Mucosa of stomach (tissue), 1 donor: ENCODE results near the gene CRYZ.

Source experiments
- H3K27me3 ChIP-seq: one replicate; pipeline ENCODE4 v1.7.0; 2013; ENCODE audit warnings: mild to moderate bottlenecking, low read length; ENCODE audit not compliant: control insufficient read depth, insufficient read depth
- H3K36me3 ChIP-seq: one replicate; pipeline ENCODE4 v1.7.0; 2013; ENCODE audit warnings: low read length; ENCODE audit not compliant: control insufficient read depth, insufficient read depth
- H3K4me1 ChIP-seq: one replicate; pipeline ENCODE4 v1.7.0; 2013; ENCODE audit warnings: mild to moderate bottlenecking, low read length; ENCODE audit not compliant: control insufficient read depth, insufficient read depth
- H3K4me3 ChIP-seq: one replicate; pipeline ENCODE4 v1.7.0; 2013; ENCODE audit warnings: low read length
- H3K9ac ChIP-seq: one replicate; pipeline ENCODE4 v1.7.0; 2013; ENCODE audit warnings: mild to moderate bottlenecking, low read length, moderate library complexity
- H3K9me3 ChIP-seq: one replicate; pipeline ENCODE4 v1.7.0; 2013; ENCODE audit warnings: mild to moderate bottlenecking, low read length, moderate library complexity; ENCODE audit not compliant: control insufficient read depth
- donor health status: Pancreatic carcinoma.

The CRYZ gene

DNA sequence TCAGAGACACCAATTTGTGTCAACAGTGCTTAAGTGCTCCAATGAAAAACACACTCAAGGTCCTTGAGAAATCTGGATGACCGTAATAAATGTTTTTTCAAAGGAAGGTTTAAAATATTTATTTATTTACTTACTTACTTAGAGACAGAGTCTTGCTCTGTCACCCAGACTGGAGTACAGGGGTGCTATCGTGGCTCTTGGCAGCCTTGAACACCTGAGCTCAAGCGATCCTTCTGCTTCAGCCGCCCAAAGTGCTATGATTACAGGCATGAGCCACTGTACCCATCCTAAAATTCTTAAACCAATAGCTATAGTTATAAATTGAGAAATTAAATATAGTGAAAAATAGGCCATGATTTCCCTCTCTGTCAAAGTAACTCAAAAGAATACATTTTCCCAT, 41.9 kb downstream of the CRYZ start:
- H3K4me1 ChIP-seq: no peaks in the 10 kb centered on the region
- no peaks in the 10 kb centered on the region for H3K27me3 ChIP-seq
- no peaks in the 10 kb centered on the region for H3K36me3 ChIP-seq
- H3K4me3 ChIP-seq: no peak overlapping the region
- H3K9me3 ChIP-seq: no peaks in the 10 kb centered on the region
- H3K9ac ChIP-seq: no peak overlapping the region

GRCh38 chr1:74690364-74690696, 42.5 kb downstream of the CRYZ start:
- H3K4me1 ChIP-seq: no peaks in the 10 kb centered on the region
- no peak overlapping the region for H3K9ac ChIP-seq
- H3K4me3 ChIP-seq: no peak overlapping the region
- H3K36me3 ChIP-seq: no peaks in the 10 kb centered on the region
- H3K9me3 ChIP-seq: no peaks in the 10 kb centered on the region
- no peaks in the 10 kb centered on the region for H3K27me3 ChIP-seq

DNA sequence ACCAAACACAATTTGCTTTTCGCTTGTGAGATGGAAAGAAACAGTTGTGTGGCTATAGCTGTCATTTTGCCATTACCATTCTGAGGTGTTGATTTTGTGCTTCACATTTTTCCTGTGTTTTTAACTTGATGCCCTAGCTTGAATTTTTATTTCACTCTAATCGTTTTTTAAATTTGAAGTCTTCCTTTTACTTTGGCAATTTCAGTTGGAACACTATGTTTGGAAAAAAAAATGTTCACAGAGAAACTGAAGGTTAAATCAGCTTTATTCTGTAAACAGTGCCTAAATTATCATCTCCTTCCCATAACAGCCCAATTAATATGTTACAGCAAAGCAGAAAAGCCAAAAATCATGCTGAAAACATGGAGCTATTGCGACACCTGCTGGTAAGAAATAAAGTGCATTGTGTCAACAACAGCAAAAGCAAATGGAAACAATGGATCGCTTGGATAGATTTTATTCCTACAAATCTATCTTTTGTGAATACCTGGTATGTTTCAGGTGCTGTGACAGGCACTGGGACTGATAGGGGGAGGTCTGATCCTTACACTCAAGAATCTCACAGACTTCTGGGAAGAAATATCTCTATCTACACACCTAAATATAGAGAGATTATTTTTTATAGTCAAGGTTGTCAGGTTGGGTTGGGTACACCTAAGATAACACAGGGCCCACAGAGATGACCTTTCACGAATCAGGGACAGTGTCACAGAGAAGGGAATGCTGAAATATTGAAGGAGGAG, 43.1 kb downstream of the CRYZ start:
- no peaks in the 10 kb centered on the region for H3K36me3 ChIP-seq
- no peaks in the 10 kb centered on the region for H3K9me3 ChIP-seq
- no peak overlapping the region for H3K9ac ChIP-seq
- H3K4me3 ChIP-seq: no peak overlapping the region
- H3K4me1 ChIP-seq: no peaks in the 10 kb centered on the region
- no peaks in the 10 kb centered on the region for H3K27me3 ChIP-seq

DNA sequence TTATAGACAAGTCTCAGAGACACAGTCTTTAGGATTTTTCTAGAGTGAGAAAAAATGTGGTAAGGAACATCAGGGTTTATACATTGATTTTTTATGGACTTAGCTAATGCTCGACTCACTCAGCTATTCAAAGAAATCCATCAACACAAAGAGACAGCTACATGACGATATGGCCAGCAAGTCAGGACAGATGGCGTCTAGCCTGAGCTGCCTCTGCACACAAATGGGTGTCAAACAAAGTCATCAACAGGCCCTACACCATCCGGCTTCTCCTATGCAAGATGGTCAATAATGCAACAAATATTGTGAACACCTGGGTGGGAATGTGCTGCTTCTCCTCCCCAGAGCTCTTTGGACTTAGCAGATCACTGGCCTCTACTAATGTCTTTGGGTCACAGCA, 45.9 kb downstream of the CRYZ start:
- no peaks in the 10 kb centered on the region for H3K9me3 ChIP-seq
- H3K4me1 ChIP-seq: no peaks in the 10 kb centered on the region
- H3K27me3 ChIP-seq: no peaks in the 10 kb centered on the region
- no peaks in the 10 kb centered on the region for H3K36me3 ChIP-seq
- no peak overlapping the region for H3K4me3 ChIP-seq
- H3K9ac ChIP-seq: no peak overlapping the region

- Histone ChIP-seq H3K4me1 (no peaks in the 10 kb centered on the region), H3K9ac (no peak overlapping the region), H3K36me3 (no peaks in the 10 kb centered on the region), H3K9me3 (no peaks in the 10 kb centered on the region), H3K27me3 (no peaks in the 10 kb centered on the region), H3K4me3 (no peak overlapping the region)
Measured at GRCh38 chr1:74684301-74684700, 48.5 kb downstream of the CRYZ start.

- Histone ChIP-seq H3K36me3 (no peaks in the 10 kb centered on the region), H3K4me1 (no peaks in the 10 kb centered on the region), H3K27me3 (no peaks in the 10 kb centered on the region), H3K4me3 (no peak overlapping the region), H3K9me3 (no peaks in the 10 kb centered on the region), H3K9ac (no peak overlapping the region)
Measured at GRCh38 chr1:74683656-74684055, 49.2 kb downstream of the CRYZ start.

GRCh38 chr1:74681851-74682250, 51.0 kb downstream of the CRYZ start:
- H3K36me3 ChIP-seq: no peaks in the 10 kb centered on the region
- no peaks in the 10 kb centered on the region for H3K27me3 ChIP-seq
- no peak overlapping the region for H3K9ac ChIP-seq
- no peaks in the 10 kb centered on the region for H3K4me1 ChIP-seq
- H3K4me3 ChIP-seq: no peak overlapping the region
- H3K9me3 ChIP-seq: no peaks in the 10 kb centered on the region

DNA sequence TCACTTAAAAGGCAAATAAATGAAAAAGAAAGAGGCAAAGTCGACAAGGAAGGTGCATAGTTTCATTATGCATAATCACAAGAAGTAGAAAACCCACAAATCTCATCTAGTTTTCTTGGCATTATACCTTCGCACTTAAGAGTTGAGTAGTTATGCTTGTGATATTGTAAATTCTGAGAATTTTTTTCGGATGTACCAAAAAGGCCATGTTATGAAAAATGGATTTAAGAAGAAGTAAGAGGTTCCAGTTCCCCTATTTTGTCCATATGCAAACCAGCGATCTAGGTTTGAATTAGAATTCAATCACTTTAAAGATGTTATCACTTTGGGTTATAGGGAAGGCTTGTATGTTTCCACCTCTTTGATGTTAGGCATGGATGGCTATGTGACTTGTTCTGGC, 51.4 kb downstream of the CRYZ start:
- H3K4me3 ChIP-seq: no peak overlapping the region
- H3K27me3 ChIP-seq: no peaks in the 10 kb centered on the region
- H3K9ac ChIP-seq: no peak overlapping the region
- H3K4me1 ChIP-seq: no peaks in the 10 kb centered on the region
- H3K9me3 ChIP-seq: no peaks in the 10 kb centered on the region
- H3K36me3 ChIP-seq: no peaks in the 10 kb centered on the region

- no peak overlapping the region for H3K9ac ChIP-seq
- no peaks in the 10 kb centered on the region for H3K4me1 ChIP-seq
- no peaks in the 10 kb centered on the region for H3K27me3 ChIP-seq
- no peak overlapping the region for H3K4me3 ChIP-seq
- no peaks in the 10 kb centered on the region for H3K9me3 ChIP-seq
- H3K36me3 ChIP-seq: no peaks in the 10 kb centered on the region
Measured at GRCh38 chr1:74681001-74681400, 51.8 kb downstream of the CRYZ start.

DNA sequence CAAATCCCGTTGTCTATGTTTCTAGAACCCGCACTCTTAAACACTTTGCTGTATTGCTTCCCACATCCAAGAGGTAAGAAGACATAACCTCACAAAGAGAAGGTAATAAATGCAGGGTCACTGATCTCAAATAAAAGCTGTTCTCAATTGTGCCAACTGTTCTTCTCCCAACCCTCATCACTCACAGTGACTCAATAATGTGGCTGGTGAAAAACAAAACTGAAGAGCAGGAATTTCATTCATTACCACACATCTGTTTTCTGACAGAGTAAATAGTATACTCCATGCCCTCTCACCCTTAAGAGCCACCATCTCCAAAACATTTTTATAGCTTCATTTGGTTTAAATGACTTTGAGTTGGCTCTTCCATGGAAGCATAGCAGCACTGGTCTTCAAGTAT, 53.0 kb downstream of the CRYZ start:
- H3K36me3 ChIP-seq: no peaks in the 10 kb centered on the region
- no peaks in the 10 kb centered on the region for H3K9me3 ChIP-seq
- no peaks in the 10 kb centered on the region for H3K27me3 ChIP-seq
- no peak overlapping the region for H3K9ac ChIP-seq
- no peaks in the 10 kb centered on the region for H3K4me1 ChIP-seq
- no peak overlapping the region for H3K4me3 ChIP-seq

- no peaks in the 10 kb centered on the region for H3K36me3 ChIP-seq
- H3K4me1 ChIP-seq: peaks cover 6% of the 10 kb centered on the region
- H3K9me3 ChIP-seq: no peaks in the 10 kb centered on the region
- H3K9ac ChIP-seq: no peak overlapping the region
- H3K27me3 ChIP-seq: no peaks in the 10 kb centered on the region
- no peak overlapping the region for H3K4me3 ChIP-seq
Measured at GRCh38 chr1:74677926-74678325, 54.9 kb downstream of the CRYZ start.

DNA sequence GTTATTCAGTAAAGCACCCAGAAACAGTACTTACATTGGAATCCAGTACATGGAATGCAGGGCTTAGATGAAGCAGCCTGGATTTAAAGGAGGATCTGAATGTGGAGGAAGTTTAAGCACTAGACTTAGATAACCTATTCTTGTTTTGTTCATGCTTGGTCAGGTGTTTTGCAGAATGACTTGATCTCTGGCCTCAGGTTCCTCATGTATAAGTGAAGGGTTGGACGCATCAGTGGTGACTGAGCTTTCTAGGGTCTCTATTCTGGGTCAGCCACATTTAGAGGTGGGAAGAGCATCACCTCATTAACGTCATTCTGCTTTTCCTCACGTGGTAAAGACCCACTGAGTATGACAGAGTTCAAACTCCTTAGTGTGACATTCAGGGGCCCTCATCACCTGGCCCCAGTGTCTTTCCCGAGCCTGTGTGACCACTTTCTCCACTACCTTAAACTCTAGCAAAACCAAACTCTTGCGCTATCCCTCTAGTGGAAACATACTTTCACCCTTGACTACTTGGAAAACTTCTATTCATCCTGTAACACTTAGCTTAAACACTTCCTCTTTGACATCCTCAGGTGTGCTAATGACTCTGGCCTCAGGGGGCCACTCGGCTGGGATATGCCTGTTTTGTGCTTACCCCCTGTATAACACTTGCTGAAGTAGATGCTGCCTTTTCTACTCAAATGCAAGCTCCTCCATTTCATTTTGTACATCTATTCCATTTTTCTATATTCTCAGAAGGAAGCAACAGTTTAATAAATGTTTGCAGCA, 58.4 kb downstream of the CRYZ start:
- peaks cover 6% of the 10 kb centered on the region for H3K4me1 ChIP-seq
- H3K9me3 ChIP-seq: no peaks in the 10 kb centered on the region
- no peak overlapping the region for H3K9ac ChIP-seq
- H3K36me3 ChIP-seq: no peaks in the 10 kb centered on the region
- H3K27me3 ChIP-seq: no peaks in the 10 kb centered on the region
- H3K4me3 ChIP-seq: no peak overlapping the region
